Peyer's patch (tissue), 4 donors: ENCODE data around the gene ZPR1. TPM values are rescaled to one million over a fixed set of nuclear protein-coding genes. Genes with fewer than 3 reads are reported as not detected.

Experiments used
- DNase-seq, 3 donors: peaks; one replicate each; pipeline ENCODE4 v3.0.0-alpha.2; 2017 to 2019
- H3K27ac ChIP-seq, 4 donors: fragments of 200-600 bp; sonication (generic); one replicate each; pipeline ENCODE4 v1.5.1; 2016 to 2019
- H3K27me3 ChIP-seq, 2 donors: fragments of 200-600 bp; sonication (generic); one replicate each; pipeline ENCODE4 v1.5.1; 2019
- H3K36me3 ChIP-seq, 3 donors: fragments of 200-600 bp; sonication (generic); one replicate each; pipeline ENCODE4 v1.5.1; 2016 to 2019
- H3K4me1 ChIP-seq, 4 donors: fragments of 200-600 bp; sonication (generic); one replicate each; pipeline ENCODE4 v1.5.1; 2016 to 2019
- H3K4me3 ChIP-seq, 4 donors: fragments of 200-600 bp; sonication (generic); 1 replicate in 3 of 4; 2 replicates in 1 of 4; pipeline ENCODE4 v1.5.1; 2016 to 2019; ENCODE audit warnings: mild to moderate bottlenecking in 1 of 4
- H3K9me3 ChIP-seq, 4 donors: fragments of 200-600 bp; sonication (generic); one replicate each; pipeline ENCODE4 v1.5.1; 2016 to 2019; ENCODE audit warnings: mild to moderate bottlenecking in 1 of 4
- CTCF ChIP-seq, 6 experiments: fragments of 450-650 bp in 4 of 6; fragments of 200-600 bp in 2 of 6; sonication (generic) in 1 of 6; IDR thresholded peaks; one replicate each; pipeline ENCODE4 v1.5.1; 2017 to 2019; ENCODE audit warnings: antibody characterized with exemption in 6 of 6, mild to moderate bottlenecking in 3 of 6, moderate library complexity in 1 of 6
- POLR2A ChIP-seq, 2 donors: fragments of 450-650 bp; IDR thresholded peaks; one replicate each; pipeline ENCODE4 v1.5.1; 2017; ENCODE audit warnings: antibody characterized with exemption in 2 of 2, mild to moderate bottlenecking in 2 of 2, moderate library complexity in 2 of 2
- total RNA-seq, 4 donors: library from RNA; depleted of rRNA; stranded (reverse); fragments of >200 nt; gene quantifications; one replicate each; pipeline ENCODE4 v1.1.0, GENCODE V29; 2016

ZPR1 gene
- total RNA-seq, 4 donors from 2014 or later, result 17.0 to 52.6 (median 32.5) TPM

- H3K27me3 ChIP-seq, result no peaks in the 10 kb centered on the region
- H3K4me1 ChIP-seq, result peaks cover 0 to 6% (median 0%) of the 10 kb centered on the region in 4 donors
- no peaks in the 10 kb centered on the region for H3K36me3 ChIP-seq
- peak in 1 of 3 donors; percentile 61 for DNase-seq
- H3K27ac ChIP-seq, result no peak overlapping the region
- no peak overlapping the region for H3K4me3 ChIP-seq
- H3K9me3 ChIP-seq, result no peaks in the 10 kb centered on the region
- no peak for TF ChIP-seq POLR2A (IDR thresholded peaks at IDR 0.05)
Observed at GRCh38 chr11:116733969-116734508, 53.8 kb downstream of the ZPR1 start.

- H3K36me3 ChIP-seq, result no peaks in the 10 kb centered on the region
- no peaks in the 10 kb centered on the region for H3K27me3 ChIP-seq
- H3K9me3 ChIP-seq, result no peaks in the 10 kb centered on the region
- H3K27ac ChIP-seq, result no peak overlapping the region
- no peak overlapping the region for H3K4me3 ChIP-seq
- H3K4me1 ChIP-seq, result peaks cover 0 to 6% (median 0%) of the 10 kb centered on the region in 4 donors
- TF ChIP-seq CTCF (IDR thresholded peaks at IDR 0.05) (no peak), POLR2A (IDR thresholded peaks at IDR 0.05) (no peak)
- no peak for DNase-seq
Observed at GRCh38 chr11:116733043-116733755, 54.6 kb downstream of the ZPR1 start.

- no peak for TF ChIP-seq POLR2A (IDR thresholded peaks at IDR 0.05)
- TF ChIP-seq CTCF (IDR thresholded peaks at IDR 0.05), result peak; percentile 61 to 83 (median 72)
- Histone ChIP-seq H3K27me3 (no peaks in the 10 kb centered on the region), H3K27ac (no peak overlapping the region), H3K9me3 (no peaks in the 10 kb centered on the region), H3K4me3 (no peak overlapping the region), H3K36me3 (no peaks in the 10 kb centered on the region), H3K4me1 (peaks cover 0 to 6% (median 0%) of the 10 kb centered on the region in 4 donors)
- peak; percentile 54 to 83 (median 71) for DNase-seq
Observed at GRCh38 chr11:116732271-116733042, 55.4 kb downstream of the ZPR1 start.

GRCh38 chr11:116731821-116732220 is 56.0 kb downstream of the ZPR1 start:
- peaks cover 0 to 6% (median 0%) of the 10 kb centered on the region in 4 donors for H3K4me1 ChIP-seq

GRCh38 chr11:116731097-116731761 is 56.6 kb downstream of the ZPR1 start:
- no peak for TF ChIP-seq POLR2A (IDR thresholded peaks at IDR 0.05)
- no peak for TF ChIP-seq CTCF (IDR thresholded peaks at IDR 0.05)
- Histone ChIP-seq H3K9me3 (no peaks in the 10 kb centered on the region), H3K36me3 (no peaks in the 10 kb centered on the region), H3K4me1 (peaks cover 0 to 6% (median 0%) of the 10 kb centered on the region in 4 donors), H3K4me3 (no peak overlapping the region), H3K27me3 (no peaks in the 10 kb centered on the region), H3K27ac (no peak overlapping the region)
- DNase-seq, result peak in 1 of 3 donors; percentile 34

More at GRCh38 chr11:116731821-116732220, 56.0 kb downstream of the ZPR1 start:
- Histone ChIP-seq H3K9me3 (no peaks in the 10 kb centered on the region), H3K36me3 (no peaks in the 10 kb centered on the region), H3K27me3 (no peaks in the 10 kb centered on the region), H3K27ac (no peak overlapping the region), H3K4me3 (no peak overlapping the region)
- no peak for TF ChIP-seq CTCF (IDR thresholded peaks at IDR 0.05)
- no peak for TF ChIP-seq POLR2A (IDR thresholded peaks at IDR 0.05)
- DNase-seq, result no peak
